Measurements from ENCODE around the gene CC2D1A.

DNA sequence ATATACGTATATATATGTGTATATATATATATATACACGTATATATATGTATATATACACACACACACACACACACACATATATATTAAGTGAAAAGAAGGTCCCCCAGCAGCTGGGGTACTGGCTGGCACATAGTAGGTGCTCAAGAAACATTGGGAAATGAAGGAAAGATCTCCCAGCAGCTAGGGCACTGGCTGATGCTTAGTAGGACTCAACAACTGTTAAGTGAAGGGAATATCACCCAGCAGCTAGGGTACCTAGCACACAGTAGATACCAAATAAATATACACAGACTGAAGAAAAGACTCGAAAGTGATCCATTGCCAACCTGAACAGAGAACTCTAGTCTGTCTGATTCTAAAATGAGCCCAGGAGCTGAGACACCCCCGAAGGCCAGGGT is 20.0 kb downstream of the CC2D1A start:
- TF ChIP-seq CTCF (conservative IDR thresholded peaks at IDR 0.05; ENCODE audit: low read length) (no peak), EZH2phosphoT487 (IDR thresholded peaks at IDR 0.05; ENCODE audit: borderline replicate concordance, low read depth, low read length) (no peak)

Data from OCI-LY7 (cell line).